HepG2 (cell line): Measurements from ENCODE around the gene SH2B2. TPM values are rescaled to one million over a fixed set of nuclear protein-coding genes. Genes with fewer than 3 reads are reported as not detected.
"Not testable (repeated sequence)": the region's sequence is repeated elsewhere in the genome, so short reads cannot be mapped to it uniquely, and the experiment has no call there.

Experiments
- ATAC-seq: fragments of 200-7000 bp; cut with Tn5 transposase; 3 replicates; pipeline ENCODE4 v1.9.1; 2020; ENCODE audit warnings: mild to moderate bottlenecking, moderate library complexity
- BruUV-seq: library from RNA; stranded (reverse); fragments of 400-500 nt; replicated peaks from 2 replicates; lab custom pipeline; 2021; lab: Mats Ljungman, UMichigan
- CTCF ChIA-PET: fragments of 300-600 bp; formaldehyde crosslinking; extraction: SDS; loops from one replicate; lab custom pipeline; 2021; ENCODE audit warnings: low total read pairs, inconsistent platforms, low intra/inter-chr PET ratio; lab: Yijun Ruan, JAX
- POLR2A ChIA-PET: fragments of 350-600 bp; sonication (Branson Sonifier 250); formaldehyde crosslinking; loops from one replicate; lab custom pipeline; 2020; ENCODE audit warnings: antibody characterized with exemption, inconsistent platforms; lab: Yijun Ruan, JAX
- DNase-seq: peaks from one replicate; pipeline ENCODE4 v3.0.0-alpha.2; 2015; ENCODE audit warnings: low spot score
- FAIRE-seq: peaks from 3 replicates; lab custom pipeline; 2011; peaks lifted over from hg19 to GRCh38; lab: Jason Lieb, UNC
- H2AFZ ChIP-seq: one replicate; pipeline ENCODE4 v1.6.1; 2011; ENCODE audit warnings: low read length, inconsistent platforms
- H3K27ac ChIP-seq: fragments of 300-600 bp; 3 replicates; pipeline ENCODE4 v1.8.0; 2011; ENCODE audit warnings: mixed run types, mild to moderate bottlenecking, mixed read lengths, low read length, inconsistent platforms; ENCODE audit not compliant: insufficient read depth; ENCODE audit errors: extremely low read length
- H3K27me3 ChIP-seq, 2 experiments: fragments of 200-600 bp in 1 of 2; 2 replicates in 1 of 2; 3 replicates in 1 of 2; pipeline versions ENCODE4 v1.6.0 to v1.8.0; 2011; ENCODE audit warnings: low read length in 2 of 2, mild to moderate bottlenecking in 2 of 2, moderate library complexity in 2 of 2, inconsistent platforms in 1 of 2; ENCODE audit not compliant: insufficient read depth in 2 of 2, control insufficient read depth in 1 of 2
- H3K36me3 ChIP-seq, 2 experiments: fragments of 200-600 bp in 1 of 2; replicated peaks in 1 of 2; 2 replicates in 1 of 2; 3 replicates in 1 of 2; pipeline versions ENCODE4 v1.5.1 to v1.8.0; 2011; ENCODE audit warnings: low read length in 2 of 2, inconsistent platforms in 1 of 2; ENCODE audit not compliant: insufficient read depth in 2 of 2, control insufficient read depth in 1 of 2
- H3K4me1 ChIP-seq: 2 replicates; pipeline ENCODE4 v1.5.1; 2012; ENCODE audit warnings: low read length, inconsistent platforms; ENCODE audit not compliant: insufficient read depth
- H3K4me2 ChIP-seq: 2 replicates; pipeline ENCODE4 v1.6.0; 2011; ENCODE audit warnings: low read depth, low read length, inconsistent platforms
- H3K4me3 ChIP-seq, 3 experiments: fragments of 200-600 bp in 1 of 3; sonication (generic), shearing (Covaris generic) in 1 of 3; replicated peaks in 1 of 3; 2 replicates each; pipeline ENCODE4 v1.5.1; 2011 to 2016; ENCODE audit warnings: low read length in 3 of 3, inconsistent platforms in 2 of 3, low read depth in 2 of 3, mild to moderate bottlenecking in 2 of 3, control low read depth in 1 of 3, mixed read lengths in 1 of 3; ENCODE audit not compliant: insufficient read depth in 1 of 3
- H3K79me2 ChIP-seq: one replicate; pipeline ENCODE4 v1.6.1; 2011; ENCODE audit warnings: low read length, inconsistent platforms; ENCODE audit not compliant: insufficient read depth
- H3K9ac ChIP-seq: 2 replicates; pipeline ENCODE4 v1.6.0; 2011; ENCODE audit warnings: mild to moderate bottlenecking, low read depth, low read length, inconsistent platforms; ENCODE audit not compliant: insufficient read depth
- H3K9me3 ChIP-seq: 2 replicates; pipeline ENCODE4 v1.5.1; 2012; ENCODE audit warnings: mild to moderate bottlenecking, low read length
- H4K20me1 ChIP-seq: 2 replicates; pipeline ENCODE4 v1.6.0; 2011; ENCODE audit warnings: inconsistent platforms, mild to moderate bottlenecking, low read length, moderate library complexity; ENCODE audit not compliant: insufficient read depth
- SAP130 ChIP-seq: IDR thresholded peaks from 2 replicates; pipeline ENCODE4 v1.6.1; 2016; ENCODE audit warnings: low read depth
- TRIM24 ChIP-seq: sonication (generic); formaldehyde crosslinking; IDR thresholded peaks from 2 replicates; pipeline ENCODE4 v1.8.0; 2022; ENCODE audit warnings: mild to moderate bottlenecking, missing genetic modification reagents
- ZNF3 ChIP-seq: IDR thresholded peaks from 2 replicates; pipeline ENCODE4 v1.7.0; 2017; ENCODE audit warnings: inconsistent platforms
- WGBS: methylation state at CpG from one replicate; pipeline ENCODE4 v1.1.6; 2017; ENCODE audit warnings: low lambda C conversion rate; 5-methylcytosine and 5-hydroxymethylcytosine counted together
- in situ Hi-C: cut with HindIII; loops from 2 replicates; pipeline ENCODE4 v1.10.0; 2017; ENCODE audit warnings: low pct_unique_long_range_greater_than_20kb; ENCODE audit not compliant: extremely low pct_ligation_motif_present
- intact Hi-C: fragments of 100-400 bp; cut with micrococcal nuclease; formaldehyde crosslinking; loops from one replicate; pipeline ENCODE4 v1.10.0; 2022; ENCODE audit not compliant: unreplicated experiment
- polyA plus RNA-seq, 8 experiments: library from polyadenylated mRNA; depleted of rRNA in 3 of 8; stranded (reverse) in 7 of 8; unstranded in 1 of 8; fragments of >200 nt; fragmentation: Illumina TruSeq in 4 of 8; extraction: Trizol in 4 of 8; gene quantifications; 2 replicates each; pipeline versions ENCODE4 v1.2.1 to v1.2.3, GENCODE V29; 2011 to 2016; ENCODE audit warnings: low read depth in 4 of 8, missing spikeins in 1 of 8, mixed read lengths in 1 of 8; ENCODE audit not compliant: insufficient read depth in 1 of 8
- total RNA-seq, 5 experiments: library from RNA; depleted of rRNA; stranded (reverse); fragments of >200 nt; fragmentation: Illumina TruSeq; extraction: Trizol; gene quantifications; 2 replicates each; pipeline ENCODE4 v1.2.3, GENCODE V29; 2016; ENCODE audit warnings: low read depth in 1 of 5
- TF ChIP-seq, protein P1 (sequence below): sonication (generic); formaldehyde crosslinking; IDR thresholded peaks from 2 replicates; pipeline ENCODE4 v1.4.0; 2020; ENCODE audit warnings: missing genetic modification reagents, borderline replicate concordance

SH2B2 gene
- total and polyA plus RNA-seq, 2 of the 13 experiments (the other 11 are each of a cell fraction or from before 2014, with no cell fraction given) = 0.46 to 1.3 TPM

DNA sequence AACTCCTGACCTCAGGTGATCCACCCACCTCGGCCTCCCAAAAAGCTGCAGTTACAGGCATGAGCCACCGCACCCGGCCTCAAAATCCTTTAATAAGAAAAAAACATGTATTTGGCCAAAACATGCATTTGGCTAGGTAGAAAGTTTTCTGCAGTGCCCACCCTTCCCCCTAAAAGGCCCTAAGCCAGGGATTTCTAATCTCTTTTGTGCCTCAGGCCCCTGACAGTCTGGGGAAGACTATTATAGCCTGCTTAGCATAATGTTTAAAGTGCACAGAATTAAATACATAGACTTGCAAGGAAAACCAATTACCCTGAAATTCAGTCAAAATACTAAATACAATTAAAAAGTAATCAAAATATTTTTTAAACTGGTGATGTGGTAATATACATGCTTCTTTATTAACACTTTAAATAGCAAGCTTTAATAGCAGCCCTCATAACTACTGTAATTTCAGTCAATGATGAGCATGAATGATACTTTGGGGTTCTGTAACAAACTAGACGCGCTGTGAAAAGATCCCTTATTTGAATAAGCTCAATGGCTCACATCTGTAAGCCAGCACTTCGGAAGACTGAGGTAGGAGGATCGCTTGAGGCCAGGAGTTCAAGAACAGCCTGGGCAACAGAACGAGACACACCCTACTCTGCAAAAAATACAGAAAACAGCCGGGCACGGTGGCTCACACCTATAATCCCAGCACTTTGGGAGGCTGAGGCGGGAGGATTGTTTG lies 39.7 kb downstream of the SH2B2 start:
- no peak for TF ChIP-seq ZNF3 (CRISPR knock-in tag)
- TF ChIP-seq, protein P1, sequence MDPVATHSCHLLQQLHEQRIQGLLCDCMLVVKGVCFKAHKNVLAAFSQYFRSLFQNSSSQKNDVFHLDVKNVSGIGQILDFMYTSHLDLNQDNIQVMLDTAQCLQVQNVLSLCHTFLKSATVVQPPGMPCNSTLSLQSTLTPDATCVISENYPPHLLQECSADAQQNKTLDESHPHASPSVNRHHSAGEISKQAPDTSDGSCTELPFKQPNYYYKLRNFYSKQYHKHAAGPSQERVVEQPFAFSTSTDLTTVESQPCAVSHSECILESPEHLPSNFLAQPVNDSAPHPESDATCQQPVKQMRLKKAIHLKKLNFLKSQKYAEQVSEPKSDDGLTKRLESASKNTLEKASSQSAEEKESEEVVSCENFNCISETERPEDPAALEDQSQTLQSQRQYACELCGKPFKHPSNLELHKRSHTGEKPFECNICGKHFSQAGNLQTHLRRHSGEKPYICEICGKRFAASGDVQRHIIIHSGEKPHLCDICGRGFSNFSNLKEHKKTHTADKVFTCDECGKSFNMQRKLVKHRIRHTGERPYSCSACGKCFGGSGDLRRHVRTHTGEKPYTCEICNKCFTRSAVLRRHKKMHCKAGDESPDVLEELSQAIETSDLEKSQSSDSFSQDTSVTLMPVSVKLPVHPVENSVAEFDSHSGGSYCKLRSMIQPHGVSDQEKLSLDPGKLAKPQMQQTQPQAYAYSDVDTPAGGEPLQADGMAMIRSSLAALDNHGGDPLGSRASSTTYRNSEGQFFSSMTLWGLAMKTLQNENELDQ (CRISPR knock-in tag) = no peak
- no peak for TF ChIP-seq SAP130 (CRISPR knock-in tag)
- TF ChIP-seq TRIM24 (CRISPR knock-in tag) = no peak
- in situ Hi-C loops (no loop called here), intact Hi-C loops (no loop called here)
- no peak for FAIRE-seq
- Histone ChIP-seq H3K9me3 (no peaks in the 10 kb centered on the region), H3K36me3 (no peaks in the 10 kb centered on the region), H3K4me3 (no peak overlapping the region), H3K27ac (no peak overlapping the region), H3K79me2 (no peaks in the 10 kb centered on the region), H3K4me2 (no peak overlapping the region), H3K4me1 (no peaks in the 10 kb centered on the region), H4K20me1 (no peaks in the 10 kb centered on the region), H3K9ac (no peak overlapping the region), H3K27me3 (peaks cover 0 to 13% of the 10 kb centered on the region in 2 experiments; a peak in 3 of 5 replicates), H2AFZ (no peak overlapping the region)
- POLR2A ChIA-PET = no interaction called here
- WGBS = 27% methylated on average over 11 of the region's 11 CpGs
- no TSS peak for BruUV-seq
- no peak for DNase-seq
- CTCF ChIA-PET = no interaction called here
- ATAC-seq = no peak

DNA sequence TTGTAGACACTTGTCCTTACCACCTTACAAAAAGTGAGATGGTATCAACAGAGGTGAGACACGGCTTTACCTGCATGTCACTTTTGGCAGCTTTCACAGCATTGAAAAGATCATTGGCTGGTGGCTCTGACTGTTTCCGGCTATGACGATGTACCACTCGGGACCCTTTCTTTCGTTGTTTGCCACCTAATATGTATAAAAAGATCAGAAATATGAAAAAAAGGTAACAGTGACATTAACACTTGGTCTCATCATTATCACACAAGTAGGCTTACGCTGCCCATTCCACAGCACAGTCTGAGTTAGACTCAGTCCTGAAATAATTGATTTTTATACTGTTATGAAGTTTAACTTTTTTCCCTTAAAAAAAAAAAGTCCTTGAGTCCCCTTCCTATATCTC lies 40.5 kb downstream of the SH2B2 start:
- H4K20me1 ChIP-seq, intact Hi-C loops, CTCF ChIA-PET, H3K4me2 ChIP-seq, H3K4me1 ChIP-seq, H3K36me3 ChIP-seq, in situ Hi-C loops, H3K9ac ChIP-seq, H3K27ac ChIP-seq, H2AFZ ChIP-seq, FAIRE-seq, H3K9me3 ChIP-seq, ATAC-seq, H3K4me3 ChIP-seq, H3K79me2 ChIP-seq, BruUV-seq, DNase-seq: not testable (repeated sequence)
- POLR2A ChIA-PET = interaction anchor here (1.0 kb wide), 1 partner anchor 36 kb away, joined by 3 read pairs; no protein-coding TSS in a partner anchor
- WGBS = 2% methylated on average over 6 of the region's 6 CpGs
- H3K27me3 ChIP-seq = peaks cover 0 to 13% of the 10 kb centered on the region in 2 experiments; a peak in 3 of 5 replicates

DNA sequence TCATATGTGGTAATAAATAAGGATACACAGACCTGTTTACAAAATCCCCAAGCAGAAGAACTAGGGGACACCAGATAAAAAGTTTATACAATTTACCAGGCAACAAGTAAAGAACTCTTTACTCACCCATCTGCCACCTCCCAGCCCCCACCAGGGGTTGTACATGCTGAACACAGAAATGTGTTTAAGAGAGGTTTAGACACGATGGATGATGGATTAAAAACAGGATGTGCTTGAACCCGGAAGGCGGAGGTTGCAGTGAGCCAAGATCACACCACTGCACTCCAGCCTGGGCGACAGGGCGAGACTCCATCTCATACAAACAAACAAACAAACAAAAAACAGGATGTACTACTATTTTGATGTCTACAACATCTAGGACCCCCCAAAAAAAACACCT lies 42.2 kb downstream of the SH2B2 start:
- H3K79me2 ChIP-seq, POLR2A ChIA-PET, in situ Hi-C loops, intact Hi-C loops, H3K9me3 ChIP-seq, FAIRE-seq, ATAC-seq, H3K9ac ChIP-seq, CTCF ChIA-PET, H3K36me3 ChIP-seq, H2AFZ ChIP-seq, H3K4me3 ChIP-seq, BruUV-seq, H3K4me2 ChIP-seq, H3K4me1 ChIP-seq, H4K20me1 ChIP-seq, H3K27ac ChIP-seq, DNase-seq: not testable (repeated sequence)
- peaks cover 0 to 13% of the 10 kb centered on the region in 2 experiments; a peak in 3 of 5 replicates for H3K27me3 ChIP-seq
- WGBS = 69% methylated on average over 5 of the region's 5 CpGs
